ENCODE data around the gene FIBP.

FIBP gene

DNA sequence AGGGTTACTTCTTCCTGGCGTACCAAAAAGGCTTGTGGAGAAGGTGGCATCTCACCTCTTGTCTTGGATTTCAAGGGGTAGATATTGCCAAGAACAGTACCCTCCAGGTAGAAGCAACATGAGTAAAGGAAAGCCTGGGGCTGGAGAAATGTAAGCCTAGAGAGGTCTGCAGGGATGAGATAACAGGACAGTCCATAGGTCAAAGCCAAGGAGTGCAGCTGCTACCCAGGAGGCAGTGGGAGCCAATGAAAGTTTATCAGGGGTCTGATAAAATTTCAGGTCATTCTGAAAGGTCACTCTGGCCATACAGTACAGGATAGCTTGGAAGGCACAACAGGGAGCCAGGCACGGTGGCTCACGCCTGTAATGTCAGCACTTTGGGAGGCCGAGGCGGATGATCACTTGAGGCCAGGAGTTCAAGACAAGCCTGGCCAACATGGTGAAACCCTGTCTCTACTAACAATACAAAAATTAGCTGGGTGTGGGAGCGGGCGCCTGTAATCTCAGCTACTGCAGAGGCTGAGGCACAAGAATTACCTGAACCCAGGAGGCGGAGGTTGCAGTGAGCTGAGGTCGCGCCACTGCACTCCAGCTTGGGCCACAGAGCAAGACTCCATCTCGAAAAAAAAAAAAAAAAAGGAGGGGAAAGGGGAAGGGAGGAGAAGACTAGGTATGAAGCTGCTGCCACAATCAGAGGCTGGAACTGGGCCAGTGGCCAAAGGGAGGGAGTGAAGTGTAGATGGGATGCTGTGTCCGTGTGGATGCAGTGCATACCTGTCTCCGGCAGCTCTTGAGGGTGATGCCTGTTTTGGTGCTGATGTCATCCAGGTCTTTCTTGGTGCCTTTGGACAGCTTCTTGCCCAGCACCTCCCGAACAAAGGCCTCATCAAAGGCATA is 1.2 kb downstream of the FIBP start:
- TF ChIP-seq, protein P1, sequence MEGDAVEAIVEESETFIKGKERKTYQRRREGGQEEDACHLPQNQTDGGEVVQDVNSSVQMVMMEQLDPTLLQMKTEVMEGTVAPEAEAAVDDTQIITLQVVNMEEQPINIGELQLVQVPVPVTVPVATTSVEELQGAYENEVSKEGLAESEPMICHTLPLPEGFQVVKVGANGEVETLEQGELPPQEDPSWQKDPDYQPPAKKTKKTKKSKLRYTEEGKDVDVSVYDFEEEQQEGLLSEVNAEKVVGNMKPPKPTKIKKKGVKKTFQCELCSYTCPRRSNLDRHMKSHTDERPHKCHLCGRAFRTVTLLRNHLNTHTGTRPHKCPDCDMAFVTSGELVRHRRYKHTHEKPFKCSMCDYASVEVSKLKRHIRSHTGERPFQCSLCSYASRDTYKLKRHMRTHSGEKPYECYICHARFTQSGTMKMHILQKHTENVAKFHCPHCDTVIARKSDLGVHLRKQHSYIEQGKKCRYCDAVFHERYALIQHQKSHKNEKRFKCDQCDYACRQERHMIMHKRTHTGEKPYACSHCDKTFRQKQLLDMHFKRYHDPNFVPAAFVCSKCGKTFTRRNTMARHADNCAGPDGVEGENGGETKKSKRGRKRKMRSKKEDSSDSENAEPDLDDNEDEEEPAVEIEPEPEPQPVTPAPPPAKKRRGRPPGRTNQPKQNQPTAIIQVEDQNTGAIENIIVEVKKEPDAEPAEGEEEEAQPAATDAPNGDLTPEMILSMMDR (conservative IDR thresholded peaks at IDR 0.05; ENCODE audit: low read depth, low read length), result no peak
- Histone ChIP-seq H4K20me1 (ENCODE audit: insufficient read depth) (no peaks in the 10 kb centered on the region), H3K27me3 (ENCODE audit: insufficient read depth, low read depth) (no peaks in the 10 kb centered on the region), H3K4me3 (IDR thresholded peaks at IDR 0.05; ENCODE audit: insufficient read depth, low read depth, low read length) (no peak overlapping the region), H2AFZ (ENCODE audit: low read depth) (peak overlapping the region; percentile 89; the same call in 1 of the 2 replicates), H3K4me1 (ENCODE audit: low read depth, poor library complexity, severe bottlenecking) (peaks cover 42% of the 10 kb centered on the region), H3K36me3 (ENCODE audit: insufficient read depth) (no peaks in the 10 kb centered on the region), H3K79me2 (ENCODE audit: insufficient read depth, low read depth) (peaks cover 23% of the 10 kb centered on the region), H3K27ac (peak overlapping the region; percentile 39; the same call in 1 of the 2 replicates), H3K9ac (peak overlapping the region; percentile 32; the same call in 1 of the 2 replicates), H3K4me2 (peak overlapping the region; percentile 98)

GRCh38 chr11:65885808-65886536 is 2.3 kb downstream of the FIBP start:
- no peaks in the 10 kb centered on the region for H3K36me3 ChIP-seq (ENCODE audit: insufficient read depth)
- H3K4me3 ChIP-seq (IDR thresholded peaks at IDR 0.05; ENCODE audit: insufficient read depth, low read depth, low read length), result no peak overlapping the region
- no peak overlapping the region for H2AFZ ChIP-seq (ENCODE audit: low read depth)
- H4K20me1 ChIP-seq (ENCODE audit: insufficient read depth), result no peaks in the 10 kb centered on the region
- peaks cover 40% of the 10 kb centered on the region for H3K4me1 ChIP-seq (ENCODE audit: low read depth, poor library complexity, severe bottlenecking)
- H3K27me3 ChIP-seq (ENCODE audit: insufficient read depth, low read depth), result no peaks in the 10 kb centered on the region
- no peak overlapping the region for H3K4me2 ChIP-seq
- H3K79me2 ChIP-seq (ENCODE audit: insufficient read depth, low read depth), result peaks cover 12% of the 10 kb centered on the region
- TF ChIP-seq, protein P1 (conservative IDR thresholded peaks at IDR 0.05; ENCODE audit: low read depth, low read length), result no peak
- no peak overlapping the region for H3K27ac ChIP-seq
- no peak overlapping the region for H3K9ac ChIP-seq

DNA sequence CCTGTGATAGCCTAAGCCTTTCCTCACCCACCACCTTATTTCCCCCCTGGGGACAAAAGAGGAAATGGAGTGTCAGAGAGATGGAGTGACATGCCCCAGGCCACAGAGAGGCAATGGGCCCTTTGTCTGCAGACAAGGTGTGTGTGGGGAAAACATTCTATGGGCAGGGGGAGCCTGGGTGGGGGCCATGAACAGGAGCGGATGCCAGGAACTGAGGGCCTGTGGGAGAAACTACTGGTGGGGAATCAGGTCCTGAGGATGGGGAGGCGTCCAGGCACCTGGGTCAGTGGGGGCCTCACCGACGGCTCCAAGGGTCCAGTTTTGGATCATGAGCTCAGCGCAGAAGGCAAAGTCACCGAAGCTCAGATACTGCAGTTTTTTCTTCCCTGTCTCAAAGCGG is 3.0 kb downstream of the FIBP start:
- H3K4me3 ChIP-seq (IDR thresholded peaks at IDR 0.05; ENCODE audit: insufficient read depth, low read depth, low read length), result no peak overlapping the region
- H4K20me1 ChIP-seq (ENCODE audit: insufficient read depth), result no peaks in the 10 kb centered on the region
- peak overlapping the region; percentile 17; the same call in 1 of the 2 replicates for H3K4me2 ChIP-seq
- no peaks in the 10 kb centered on the region for H3K36me3 ChIP-seq (ENCODE audit: insufficient read depth)
- no peak overlapping the region for H2AFZ ChIP-seq (ENCODE audit: low read depth)
- no peak overlapping the region for H3K27ac ChIP-seq
- H3K27me3 ChIP-seq (ENCODE audit: insufficient read depth, low read depth), result no peaks in the 10 kb centered on the region
- H3K4me1 ChIP-seq (ENCODE audit: low read depth, poor library complexity, severe bottlenecking), result peaks cover 40% of the 10 kb centered on the region
- TF ChIP-seq, protein P1 (conservative IDR thresholded peaks at IDR 0.05; ENCODE audit: low read depth, low read length), result no peak
- no peak overlapping the region for H3K9ac ChIP-seq
- H3K79me2 ChIP-seq (ENCODE audit: insufficient read depth, low read depth), result peaks cover 7% of the 10 kb centered on the region; the same call in 1 of the 2 replicates

GRCh38 chr11:65884716-65885092 is 3.6 kb downstream of the FIBP start:
- no peaks in the 10 kb centered on the region for H3K36me3 ChIP-seq (ENCODE audit: insufficient read depth)
- TF ChIP-seq, protein P1 (conservative IDR thresholded peaks at IDR 0.05; ENCODE audit: low read depth, low read length), result peak; percentile 97
- no peak overlapping the region for H3K9ac ChIP-seq
- H3K4me1 ChIP-seq (ENCODE audit: low read depth, poor library complexity, severe bottlenecking), result peaks cover 34% of the 10 kb centered on the region
- no peak overlapping the region for H3K4me3 ChIP-seq (IDR thresholded peaks at IDR 0.05; ENCODE audit: insufficient read depth, low read depth, low read length)
- peak overlapping the region; percentile 17; the same call in 1 of the 2 replicates for H3K4me2 ChIP-seq
- no peaks in the 10 kb centered on the region for H3K27me3 ChIP-seq (ENCODE audit: insufficient read depth, low read depth)
- H4K20me1 ChIP-seq (ENCODE audit: insufficient read depth), result no peaks in the 10 kb centered on the region
- H2AFZ ChIP-seq (ENCODE audit: low read depth), result no peak overlapping the region
- H3K27ac ChIP-seq, result no peak overlapping the region
- peaks cover 7% of the 10 kb centered on the region; the same call in 1 of the 2 replicates for H3K79me2 ChIP-seq (ENCODE audit: insufficient read depth, low read depth)

Measured in KMS-11 (cell line).